KMS-11 (cell line): ENCODE measurements around the gene ZFP36L2.
"Not testable (repeated sequence)": the region's sequence is repeated elsewhere in the genome, so short reads cannot be mapped to it uniquely, and the experiment has no call there.

Source experiments
- H2AFZ ChIP-seq: fragments of 200-600 bp; sonication (generic); 2 replicates; pipeline ENCODE4 v1.6.1; 2016; ENCODE audit warnings: antibody characterized with exemption, mixed run types, low read depth
- H3K27ac ChIP-seq: fragments of 200-600 bp; sonication (generic); 2 replicates; pipeline ENCODE4 v1.6.1; 2016; ENCODE audit warnings: mild to moderate bottlenecking, mixed run types
- H3K27me3 ChIP-seq: fragments of 200-600 bp; sonication (generic); 2 replicates; pipeline ENCODE4 v1.6.1; 2017; ENCODE audit warnings: mild to moderate bottlenecking, low read depth, mixed run types, moderate library complexity; ENCODE audit not compliant: insufficient read depth
- H3K36me3 ChIP-seq: fragments of 200-600 bp; sonication (generic); 2 replicates; pipeline ENCODE4 v1.6.1; 2017; ENCODE audit warnings: mild to moderate bottlenecking, mixed run types; ENCODE audit not compliant: insufficient read depth
- H3K4me1 ChIP-seq: fragments of 200-600 bp; sonication (generic); 2 replicates; pipeline ENCODE4 v1.6.1; 2016; ENCODE audit warnings: mild to moderate bottlenecking, low read depth, mixed run types; ENCODE audit not compliant: poor library complexity, severe bottlenecking
- H3K4me2 ChIP-seq: fragments of 200-600 bp; sonication (generic); 2 replicates; pipeline ENCODE4 v1.7.0; 2016; ENCODE audit warnings: mild to moderate bottlenecking, mixed run types
- H3K4me3 ChIP-seq: fragments of 200-600 bp; sonication (generic); IDR thresholded peaks from 2 replicates; pipeline ENCODE4 v1.6.1; 2017; ENCODE audit warnings: low read depth, low read length, mixed read lengths; ENCODE audit not compliant: insufficient read depth
- H3K79me2 ChIP-seq: fragments of 200-600 bp; sonication (generic); 2 replicates; pipeline ENCODE4 v1.6.1; 2016; ENCODE audit warnings: low read depth, mixed run types; ENCODE audit not compliant: insufficient read depth
- H3K9ac ChIP-seq: fragments of 200-600 bp; sonication (generic); 2 replicates; pipeline ENCODE4 v1.6.1; 2016; ENCODE audit warnings: mild to moderate bottlenecking, mixed run types
- H4K20me1 ChIP-seq: fragments of 200-600 bp; sonication (generic); 2 replicates; pipeline ENCODE4 v1.6.1; 2016; ENCODE audit warnings: mild to moderate bottlenecking, mixed run types; ENCODE audit not compliant: insufficient read depth
- TF ChIP-seq, protein P1 (sequence below): fragments of 200-600 bp; sonication (generic); conservative IDR thresholded peaks from 2 replicates; pipeline ENCODE4 v1.6.1; 2017; ENCODE audit warnings: low read depth, mild to moderate bottlenecking, antibody characterized with exemption, low read length, moderate library complexity, mixed read lengths

Gene ZFP36L2

DNA sequence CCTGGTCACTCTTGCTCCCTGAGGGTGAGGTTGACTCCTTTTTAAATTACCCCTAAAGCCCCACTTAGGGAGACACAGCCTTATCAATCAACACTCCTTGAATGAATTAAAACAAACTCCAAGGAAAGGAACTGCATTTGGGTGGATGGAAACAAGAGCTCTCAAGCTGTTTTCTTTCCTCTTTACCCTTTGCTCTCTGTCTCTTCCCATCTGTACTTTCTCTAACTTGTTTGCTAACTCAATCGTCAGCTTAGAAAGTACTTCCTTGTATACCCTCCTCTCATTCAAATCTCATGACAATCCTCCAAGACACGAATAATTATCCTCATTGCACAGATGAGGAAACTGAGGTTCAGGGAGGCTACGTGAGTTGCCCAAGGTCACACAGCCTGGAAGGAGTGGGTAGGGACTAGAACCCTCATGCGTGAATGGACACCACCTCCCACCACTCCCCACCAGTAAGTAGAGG is 32.7 kb downstream of the ZFP36L2 start:
- Histone ChIP-seq H3K4me3 (no peak overlapping the region), H3K4me2 (no peak overlapping the region), H3K9ac (no peak overlapping the region), H4K20me1 (no peaks in the 10 kb centered on the region), H3K4me1 (peaks cover 5% of the 10 kb centered on the region), H3K79me2 (no peaks in the 10 kb centered on the region), H2AFZ (no peak overlapping the region), H3K27ac (no peak overlapping the region), H3K27me3 (no peaks in the 10 kb centered on the region), H3K36me3 (no peaks in the 10 kb centered on the region)
- TF ChIP-seq, protein P1, sequence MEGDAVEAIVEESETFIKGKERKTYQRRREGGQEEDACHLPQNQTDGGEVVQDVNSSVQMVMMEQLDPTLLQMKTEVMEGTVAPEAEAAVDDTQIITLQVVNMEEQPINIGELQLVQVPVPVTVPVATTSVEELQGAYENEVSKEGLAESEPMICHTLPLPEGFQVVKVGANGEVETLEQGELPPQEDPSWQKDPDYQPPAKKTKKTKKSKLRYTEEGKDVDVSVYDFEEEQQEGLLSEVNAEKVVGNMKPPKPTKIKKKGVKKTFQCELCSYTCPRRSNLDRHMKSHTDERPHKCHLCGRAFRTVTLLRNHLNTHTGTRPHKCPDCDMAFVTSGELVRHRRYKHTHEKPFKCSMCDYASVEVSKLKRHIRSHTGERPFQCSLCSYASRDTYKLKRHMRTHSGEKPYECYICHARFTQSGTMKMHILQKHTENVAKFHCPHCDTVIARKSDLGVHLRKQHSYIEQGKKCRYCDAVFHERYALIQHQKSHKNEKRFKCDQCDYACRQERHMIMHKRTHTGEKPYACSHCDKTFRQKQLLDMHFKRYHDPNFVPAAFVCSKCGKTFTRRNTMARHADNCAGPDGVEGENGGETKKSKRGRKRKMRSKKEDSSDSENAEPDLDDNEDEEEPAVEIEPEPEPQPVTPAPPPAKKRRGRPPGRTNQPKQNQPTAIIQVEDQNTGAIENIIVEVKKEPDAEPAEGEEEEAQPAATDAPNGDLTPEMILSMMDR: no peak

DNA sequence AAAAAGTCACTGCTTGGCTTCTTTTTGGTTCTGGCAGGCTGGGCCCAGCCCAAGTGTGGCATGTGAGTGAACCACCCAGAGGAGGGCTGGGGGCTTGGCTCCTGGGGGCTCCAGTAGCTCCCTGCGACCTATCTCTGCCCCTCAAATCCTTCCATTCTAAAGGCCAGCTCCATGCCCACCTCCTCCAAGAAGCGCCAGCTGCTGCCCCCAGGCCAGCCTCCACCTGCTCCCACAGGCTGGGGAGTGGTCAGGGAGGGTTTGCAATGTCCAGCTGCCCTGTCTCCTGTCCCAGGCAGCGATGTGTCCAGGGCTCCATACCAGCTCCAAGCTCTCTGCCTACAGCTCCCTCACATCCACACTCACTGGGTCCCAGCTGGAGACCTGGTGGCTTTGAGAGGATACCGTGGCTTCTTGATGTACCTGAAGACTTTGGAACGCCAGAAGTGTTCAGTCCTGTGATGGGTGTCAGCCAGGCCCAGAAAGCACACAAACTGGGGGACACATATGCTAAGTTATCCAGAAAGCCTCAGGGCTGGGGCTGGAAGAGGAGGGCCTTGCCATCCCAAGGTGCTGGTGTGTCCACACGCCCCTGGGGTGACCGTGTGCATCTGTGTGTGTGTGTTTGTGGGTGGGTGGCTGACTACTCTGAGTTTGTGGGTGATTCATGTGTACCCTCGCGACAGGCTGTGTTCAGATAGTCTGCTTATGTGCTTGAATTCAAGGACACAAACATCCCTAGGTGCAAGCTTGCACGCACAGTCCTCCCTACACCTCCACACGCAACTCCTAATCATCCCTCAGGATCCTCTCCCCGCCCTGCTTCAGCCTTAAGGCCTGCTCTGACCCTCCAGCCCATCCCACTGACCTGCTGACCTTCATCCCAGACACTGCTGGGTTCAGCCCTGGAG is 33.4 kb downstream of the ZFP36L2 start:
- H3K79me2 ChIP-seq: no peaks in the 10 kb centered on the region
- H3K9ac ChIP-seq: no peak overlapping the region
- no peak overlapping the region for H3K27ac ChIP-seq
- H3K4me3 ChIP-seq: no peak overlapping the region
- H4K20me1 ChIP-seq: no peaks in the 10 kb centered on the region
- H3K4me1 ChIP-seq: peaks cover 5% of the 10 kb centered on the region
- H3K4me2 ChIP-seq: no peak overlapping the region
- no peaks in the 10 kb centered on the region for H3K27me3 ChIP-seq
- TF ChIP-seq, protein P1: no peak
- H2AFZ ChIP-seq: no peak overlapping the region
- no peaks in the 10 kb centered on the region for H3K36me3 ChIP-seq

DNA sequence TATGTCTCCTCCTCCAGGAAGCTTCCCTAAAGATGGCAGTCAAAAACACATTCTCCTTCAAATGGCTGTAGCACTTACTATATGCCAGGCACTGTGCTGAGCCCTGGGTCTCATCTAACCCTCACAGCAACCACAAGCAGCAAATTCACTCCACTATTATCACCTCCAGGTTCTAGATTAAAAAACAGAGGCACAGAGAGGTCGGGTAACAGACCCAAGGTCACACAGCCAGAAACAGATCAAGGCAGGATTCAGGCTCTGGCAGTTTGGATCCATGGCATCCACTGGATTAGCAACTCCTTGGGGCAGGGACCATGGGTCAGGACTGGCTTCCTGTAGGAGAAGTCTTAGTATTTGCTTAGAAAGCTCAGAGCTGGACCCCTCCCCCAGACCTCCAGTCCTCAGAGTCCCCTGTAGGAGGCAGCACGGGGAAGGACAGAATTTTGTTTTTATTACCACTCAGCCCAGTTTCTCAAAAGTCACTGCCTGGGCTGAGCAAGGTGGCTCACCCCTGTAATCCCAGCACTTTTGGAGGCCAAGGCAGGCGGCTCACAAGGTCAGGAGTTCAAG is 34.4 kb downstream of the ZFP36L2 start:
- no peak overlapping the region for H3K4me2 ChIP-seq
- H2AFZ ChIP-seq: no peak overlapping the region
- no peak overlapping the region for H3K27ac ChIP-seq
- TF ChIP-seq, protein P1: no peak; the same call in 1 of the 2 replicates
- H3K79me2 ChIP-seq: no peaks in the 10 kb centered on the region
- no peaks in the 10 kb centered on the region for H4K20me1 ChIP-seq
- H3K9ac ChIP-seq: no peak overlapping the region
- no peaks in the 10 kb centered on the region for H3K27me3 ChIP-seq
- H3K4me3 ChIP-seq: no peak overlapping the region
- H3K36me3 ChIP-seq: no peaks in the 10 kb centered on the region
- H3K4me1 ChIP-seq: peaks cover 5% of the 10 kb centered on the region

DNA sequence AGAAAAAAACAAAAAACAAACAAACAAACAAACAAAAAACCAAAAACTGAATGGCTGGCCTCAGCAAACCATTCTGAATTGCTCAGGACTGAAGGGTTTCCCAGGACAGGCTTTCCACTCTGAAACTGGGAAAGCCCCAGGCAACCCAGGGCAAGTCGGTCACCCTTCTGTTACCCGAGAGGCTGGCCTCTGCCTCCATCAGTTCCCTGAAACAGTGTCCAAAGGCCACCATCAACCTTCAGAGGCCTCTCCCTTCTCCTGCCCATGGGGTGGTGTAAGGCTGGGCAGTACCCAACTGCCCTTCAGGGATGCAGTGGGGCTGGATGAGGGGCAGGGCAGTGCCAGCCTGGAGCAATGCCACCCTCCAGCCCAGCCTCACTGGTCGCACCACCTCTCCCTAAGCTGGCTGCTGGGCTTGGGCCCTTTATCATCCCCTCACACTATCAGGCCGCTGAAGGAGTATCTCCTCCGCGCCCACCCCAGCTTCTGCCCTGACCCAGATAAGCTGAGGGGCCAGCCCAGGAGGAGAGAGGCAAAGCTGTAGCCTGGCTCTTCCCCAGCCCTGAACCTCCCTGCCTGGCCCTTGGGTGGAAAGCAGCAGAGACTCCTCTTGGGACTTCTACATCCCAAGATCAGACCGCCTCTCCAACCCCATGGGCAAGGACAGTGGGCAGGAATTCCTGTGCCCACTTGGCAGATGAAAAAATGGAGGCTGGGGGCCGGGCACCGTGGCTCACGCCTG is 35.9 kb downstream of the ZFP36L2 start:
- no peaks in the 10 kb centered on the region for H3K79me2 ChIP-seq
- H2AFZ ChIP-seq: no peak overlapping the region
- H3K36me3 ChIP-seq: no peaks in the 10 kb centered on the region

DNA sequence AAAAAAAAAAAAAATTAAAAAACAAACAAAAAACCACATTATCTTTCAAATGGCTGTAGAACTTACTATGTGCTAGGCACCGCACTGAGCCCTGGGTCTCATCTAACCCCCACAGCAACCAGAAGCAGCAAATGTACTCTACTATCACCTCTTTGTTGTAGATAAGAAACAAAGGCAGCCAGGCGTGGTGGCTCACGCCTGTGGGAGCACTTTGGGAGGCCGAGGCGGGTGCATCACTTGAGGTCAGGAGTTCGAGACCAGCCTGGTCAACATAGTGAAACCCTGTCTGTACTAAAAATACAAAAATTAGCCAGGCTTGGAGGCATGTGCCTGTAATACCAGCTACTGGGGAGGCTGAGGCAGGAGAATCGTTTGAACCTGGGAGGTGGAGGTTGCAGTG is 36.5 kb downstream of the ZFP36L2 start:
- not testable (repeated sequence) for H4K20me1 ChIP-seq, H3K4me1 ChIP-seq, H3K36me3 ChIP-seq, H3K9ac ChIP-seq, H3K27me3 ChIP-seq, H3K27ac ChIP-seq, H2AFZ ChIP-seq, H3K4me3 ChIP-seq, H3K4me2 ChIP-seq, H3K79me2 ChIP-seq

More for the DNA sequence above, 35.9 kb downstream of the ZFP36L2 start:
- Histone ChIP-seq H3K27ac (no peak overlapping the region), H3K27me3 (no peaks in the 10 kb centered on the region), H3K4me3 (no peak overlapping the region), H3K9ac (no peak overlapping the region), H3K4me1 (peaks cover 5% of the 10 kb centered on the region), H3K4me2 (no peak overlapping the region), H4K20me1 (no peaks in the 10 kb centered on the region)
- TF ChIP-seq, protein P1: no peak
